ENCODE results near the gene NIN.

NIN gene

DNA sequence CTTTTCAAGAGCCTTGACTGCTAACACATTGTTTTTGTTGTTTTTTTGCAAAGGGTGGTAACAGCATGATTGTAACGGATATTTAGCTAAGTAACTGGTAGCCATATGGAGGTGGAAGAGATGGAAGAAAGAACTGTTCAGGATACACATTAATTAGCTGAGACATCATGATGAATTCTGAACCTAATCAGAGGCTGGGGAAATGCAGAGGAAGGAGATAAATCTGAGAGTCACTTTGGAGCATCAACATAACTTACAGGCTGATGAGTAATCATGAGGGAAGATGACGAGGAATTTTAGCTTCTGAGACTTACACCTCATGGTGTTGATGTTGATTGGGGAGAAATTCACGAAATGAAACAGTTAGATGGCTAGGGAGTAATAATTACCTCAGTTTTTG, 62.3 kb downstream of the NIN start:
- no peak overlapping the region for H3K4me3 ChIP-seq
- TF ChIP-seq, protein P1, sequence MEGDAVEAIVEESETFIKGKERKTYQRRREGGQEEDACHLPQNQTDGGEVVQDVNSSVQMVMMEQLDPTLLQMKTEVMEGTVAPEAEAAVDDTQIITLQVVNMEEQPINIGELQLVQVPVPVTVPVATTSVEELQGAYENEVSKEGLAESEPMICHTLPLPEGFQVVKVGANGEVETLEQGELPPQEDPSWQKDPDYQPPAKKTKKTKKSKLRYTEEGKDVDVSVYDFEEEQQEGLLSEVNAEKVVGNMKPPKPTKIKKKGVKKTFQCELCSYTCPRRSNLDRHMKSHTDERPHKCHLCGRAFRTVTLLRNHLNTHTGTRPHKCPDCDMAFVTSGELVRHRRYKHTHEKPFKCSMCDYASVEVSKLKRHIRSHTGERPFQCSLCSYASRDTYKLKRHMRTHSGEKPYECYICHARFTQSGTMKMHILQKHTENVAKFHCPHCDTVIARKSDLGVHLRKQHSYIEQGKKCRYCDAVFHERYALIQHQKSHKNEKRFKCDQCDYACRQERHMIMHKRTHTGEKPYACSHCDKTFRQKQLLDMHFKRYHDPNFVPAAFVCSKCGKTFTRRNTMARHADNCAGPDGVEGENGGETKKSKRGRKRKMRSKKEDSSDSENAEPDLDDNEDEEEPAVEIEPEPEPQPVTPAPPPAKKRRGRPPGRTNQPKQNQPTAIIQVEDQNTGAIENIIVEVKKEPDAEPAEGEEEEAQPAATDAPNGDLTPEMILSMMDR (IDR thresholded peaks at IDR 0.05): no peak
- H3K27ac ChIP-seq: peak overlapping the region; percentile 71 to 82
- no peak for DNase-seq (ENCODE audit: low spot score)

GRCh38 chr14:50766338-50766886, 64.5 kb downstream of the NIN start:
- TF ChIP-seq, protein P1 (IDR thresholded peaks at IDR 0.05): no peak
- H3K27ac ChIP-seq: peak overlapping the region; percentile 46 to 65

DNA sequence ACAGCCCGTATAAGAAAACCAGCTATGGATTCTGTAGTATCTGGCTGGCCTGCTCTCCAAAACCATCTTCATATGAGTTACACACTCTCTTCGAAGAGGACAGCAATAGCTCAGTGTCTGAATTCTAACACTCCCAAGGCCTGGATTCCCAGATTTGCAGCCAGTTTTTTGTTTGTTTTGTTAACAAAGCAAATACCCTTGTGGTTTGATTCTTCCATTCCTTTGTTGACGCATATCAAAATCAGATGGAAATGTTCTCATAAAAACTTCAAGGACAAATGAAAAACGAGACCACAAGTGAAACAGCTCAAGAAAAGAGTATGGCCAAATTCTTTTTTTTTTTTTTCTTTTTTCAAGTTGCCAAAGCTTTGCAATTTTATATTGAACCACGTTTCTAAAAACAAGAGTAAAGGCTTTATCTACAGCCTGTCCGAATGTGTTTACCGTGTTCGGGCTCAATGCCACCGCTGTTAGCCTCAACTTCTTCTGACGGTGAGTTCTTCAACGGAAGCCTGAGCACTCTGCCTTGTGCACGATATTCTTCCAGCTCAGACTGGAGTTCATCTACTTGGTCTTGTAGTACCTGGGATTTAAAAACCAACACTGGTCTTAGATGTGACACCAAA, 67.5 kb downstream of the NIN start:
- TF ChIP-seq, protein P1 (IDR thresholded peaks at IDR 0.05): no peak
- Histone ChIP-seq H3K27ac (no peak overlapping the region), H3K4me3 (no peak overlapping the region)
- DNase-seq (ENCODE audit: low spot score): no peak

More at GRCh38 chr14:50766338-50766886, 64.5 kb downstream of the NIN start:
- DNase-seq (ENCODE audit: low spot score): no peak
- H3K4me3 ChIP-seq: no peak overlapping the region

- TF ChIP-seq, protein P1 (IDR thresholded peaks at IDR 0.05): no peak
- Histone ChIP-seq H3K27ac (no peak overlapping the region), H3K4me3 (no peak overlapping the region)
- no peak for DNase-seq (ENCODE audit: low spot score)
These were observed 68.0 kb downstream of the NIN start for GRCh38 chr14:50762931-50763300.

DNA sequence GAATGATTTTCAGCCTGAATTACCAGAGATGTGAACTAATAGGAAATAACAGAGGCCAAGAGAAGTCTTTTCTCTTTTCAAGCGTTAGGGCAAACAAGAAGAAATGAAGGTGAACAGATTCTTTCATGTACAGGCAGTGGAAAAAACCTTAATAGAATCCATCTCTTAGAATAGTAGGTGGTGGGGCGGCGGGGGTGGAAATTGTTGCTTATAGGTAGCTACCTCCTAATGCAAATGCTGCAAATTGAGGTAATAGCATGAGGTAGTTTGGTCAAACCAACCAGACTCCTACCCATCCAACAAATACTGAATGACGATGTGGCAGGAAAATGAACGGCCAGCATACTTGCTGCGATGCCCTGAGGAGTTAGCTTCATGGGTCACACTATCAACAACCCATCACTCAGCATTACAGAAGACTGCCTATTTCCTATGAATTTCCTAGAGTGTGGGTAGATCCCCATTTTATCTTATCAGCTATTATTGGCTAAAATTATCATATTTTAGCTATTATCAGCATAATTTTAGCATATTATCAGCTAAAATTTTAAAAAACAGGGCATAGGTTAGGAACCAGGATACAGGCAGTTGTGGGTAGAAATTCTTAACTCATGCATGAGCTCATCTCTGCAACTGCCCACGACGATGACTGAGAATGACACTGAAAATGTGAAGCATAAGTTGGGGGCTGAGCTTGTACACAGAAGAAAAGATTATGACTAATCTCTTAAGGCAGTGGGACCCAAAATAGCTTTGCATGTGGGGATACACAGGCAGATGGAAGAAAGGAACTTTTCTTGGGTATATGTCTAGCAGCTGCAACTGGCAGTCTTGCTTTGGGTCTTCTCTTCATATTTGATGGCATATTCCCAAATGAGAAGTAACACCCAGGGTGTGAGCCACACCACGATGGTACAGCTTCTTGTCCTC, 68.7 kb downstream of the NIN start:
- TF ChIP-seq, protein P1 (IDR thresholded peaks at IDR 0.05): no peak
- H3K4me3 ChIP-seq: no peak overlapping the region
- H3K27ac ChIP-seq: no peak overlapping the region
- no peak for DNase-seq (ENCODE audit: low spot score)

- no peak for DNase-seq (ENCODE audit: low spot score)
- TF ChIP-seq, protein P1 (IDR thresholded peaks at IDR 0.05): no peak
- Histone ChIP-seq H3K27ac (peak overlapping the region in 1 of 2 donors; percentile 47), H3K4me3 (no peak overlapping the region)
These were observed 71.0 kb downstream of the NIN start for GRCh38 chr14:50759800-50760543.
